A549 (cell line): Measurements from ENCODE around the gene REEP5. TPM values are rescaled to one million over a fixed set of nuclear protein-coding genes. Genes with fewer than 3 reads are reported as not detected.

Experiments used
- ATAC-seq, 2 experiments: fragments of 200-7000 bp in 1 of 2; fragments of >200 bp in 1 of 2; cut with Nextera tagmentation in 1 of 2; cut with Tn5 transposase in 1 of 2; 3 replicates each; pipeline versions ENCODE4 v1.8.0 to v1.9.1; 2018 to 2020; ENCODE audit warnings: mild to moderate bottlenecking in 1 of 2, moderate library complexity in 1 of 2
- CTCF ChIA-PET: fragments of 300-600 bp; sonication (Branson Sonifier 250); formaldehyde crosslinking; extraction: SDS; loops from one replicate; lab custom pipeline; 2021; ENCODE audit warnings: antibody characterized with exemption, inconsistent platforms; lab: Yijun Ruan, JAX
- POLR2A ChIA-PET: fragments of 350-600 bp; formaldehyde crosslinking; extraction: SDS; loops from one replicate; lab custom pipeline; 2021; ENCODE audit warnings: antibody characterized with exemption, inconsistent platforms; lab: Yijun Ruan, JAX
- DNase-seq, 2 experiments: peaks; one replicate each; pipeline versions ENCODE4 v3.0.0 to v3.0.0-alpha.2; 2011 to 2016; ENCODE audit warnings: low read depth in 1 of 2, low spot score in 1 of 2
- FAIRE-seq: peaks from 2 replicates; lab custom pipeline; 2011; peaks lifted over from hg19 to GRCh38; lab: Jason Lieb, UNC
- H3K27ac ChIP-seq, 2 experiments: fragments of >200 bp; sonication (Bioruptor Twin); formaldehyde crosslinking; 3 replicates each; pipeline ENCODE4 v1.5.1; 2016 to 2017
- H3K4me1 ChIP-seq: fragments of >200 bp; sonication (Bioruptor Twin); formaldehyde crosslinking; 3 replicates; pipeline ENCODE4 v1.6.1; 2016
- H3K4me2 ChIP-seq: fragments of >200 bp; sonication (Bioruptor Twin); formaldehyde crosslinking; 3 replicates; pipeline ENCODE4 v1.6.1; 2016
- H3K4me3 ChIP-seq: fragments of >200 bp; sonication (Bioruptor Twin); formaldehyde crosslinking; 3 replicates; pipeline ENCODE4 v1.5.1; 2016
- H3K9me3 ChIP-seq: fragments of >200 bp; sonication (Bioruptor Twin); formaldehyde crosslinking; 3 replicates; pipeline ENCODE4 v1.6.1; 2016
- BHLHE40 ChIP-seq: IDR thresholded peaks from 2 replicates; pipeline ENCODE4 v1.6.1; 2012; ENCODE audit warnings: low read depth, low read length, inconsistent platforms
- CEBPB ChIP-seq, 2 experiments: fragments of >200 bp in 1 of 2; sonication (Bioruptor Twin) in 1 of 2; formaldehyde crosslinking in 1 of 2; IDR thresholded peaks; 2 replicates each; pipeline ENCODE4 v1.6.1; 2012 to 2016
- CHD2 ChIP-seq: fragments of 150-350 bp; IDR thresholded peaks from 2 replicates; pipeline ENCODE4 v1.6.1; 2014; ENCODE audit warnings: low read length; ENCODE audit not compliant: partially characterized antibody
- EHF ChIP-seq: fragments of 250-450 bp; sonication (Bioruptor Pico); IDR thresholded peaks from 2 replicates; pipeline ENCODE4 v1.5.0; 2020; ENCODE audit warnings: mild to moderate bottlenecking
- FOSB ChIP-seq: fragments of 250-450 bp; sonication (Bioruptor Pico); IDR thresholded peaks from 2 replicates; pipeline ENCODE4 v1.5.0; 2020; ENCODE audit warnings: mild to moderate bottlenecking, moderate library complexity
- FOSL2 ChIP-seq, 2 experiments: fragments of 450-650 bp in 1 of 2; fragments of >200 bp in 1 of 2; sonication (Bioruptor Twin) in 1 of 2; formaldehyde crosslinking; IDR thresholded peaks; 2 replicates each; pipeline versions ENCODE4 v1.5.0 to v1.6.1; 2016 to 2020; ENCODE audit warnings: mild to moderate bottlenecking in 1 of 2, moderate library complexity in 1 of 2
- FOXS1 ChIP-seq: fragments of 250-450 bp; sonication (Bioruptor Pico); IDR thresholded peaks from 2 replicates; pipeline ENCODE4 v1.5.0; 2020; ENCODE audit warnings: mild to moderate bottlenecking, moderate library complexity
- GATA3 ChIP-seq: IDR thresholded peaks from 2 replicates; pipeline ENCODE4 v1.6.1; 2012; ENCODE audit warnings: borderline replicate concordance
- HDAC2 ChIP-seq: fragments of 200-600 bp; sonication (generic); IDR thresholded peaks from 2 replicates; pipeline ENCODE4 v1.6.1; 2016
- HEYL ChIP-seq: fragments of 250-450 bp; sonication (Bioruptor Pico); IDR thresholded peaks from 2 replicates; pipeline ENCODE4 v1.8.0; 2021; ENCODE audit warnings: mild to moderate bottlenecking, moderate library complexity
- HOXB5 ChIP-seq: fragments of 250-450 bp; sonication (Bioruptor Pico); IDR thresholded peaks from 2 replicates; pipeline ENCODE4 v1.5.0; 2020; ENCODE audit warnings: mild to moderate bottlenecking, moderate library complexity
- JUN ChIP-seq, 2 experiments: fragments of >200 bp; sonication (Bioruptor Twin); formaldehyde crosslinking; IDR thresholded peaks; 2 replicates in 1 of 2; 3 replicates in 1 of 2; pipeline ENCODE4 v1.6.1; 2016 to 2017
- JUNB ChIP-seq: fragments of >200 bp; sonication (Bioruptor Twin); formaldehyde crosslinking; IDR thresholded peaks from 2 replicates; pipeline ENCODE4 v1.6.1; 2016
- KDM5A ChIP-seq: fragments of 200-600 bp; sonication (generic); IDR thresholded peaks from 2 replicates; pipeline ENCODE4 v1.6.1; 2016; ENCODE audit warnings: antibody characterized with exemption, mild to moderate bottlenecking
- MAFK ChIP-seq: fragments of 450-650 bp; IDR thresholded peaks from 2 replicates; pipeline ENCODE4 v1.6.1; 2014; ENCODE audit not compliant: partially characterized antibody
- NPAS2 ChIP-seq: fragments of 250-450 bp; sonication (Bioruptor Pico); IDR thresholded peaks from 2 replicates; pipeline ENCODE4 v1.8.0; 2022; ENCODE audit warnings: mild to moderate bottlenecking, moderate library complexity, borderline replicate concordance
- NR3C1 ChIP-seq: fragments of >200 bp; sonication (Bioruptor Twin); formaldehyde crosslinking; IDR thresholded peaks from 3 replicates; pipeline ENCODE4 v1.6.1; 2017
- PHF8 ChIP-seq: fragments of 200-600 bp; sonication (generic); IDR thresholded peaks from 2 replicates; pipeline ENCODE4 v1.6.1; 2016; ENCODE audit warnings: low read depth, mild to moderate bottlenecking, antibody characterized with exemption, moderate library complexity, borderline replicate concordance
- POLR2A ChIP-seq: IDR thresholded peaks from 2 replicates; pipeline ENCODE4 v1.6.1; 2012; ENCODE audit warnings: mild to moderate bottlenecking, low read length
- RAD21 ChIP-seq, 2 experiments: fragments of >200 bp in 1 of 2; sonication (Bioruptor Twin) in 1 of 2; formaldehyde crosslinking in 1 of 2; IDR thresholded peaks in 1 of 2; conservative IDR thresholded peaks in 1 of 2; 2 replicates in 1 of 2; 3 replicates in 1 of 2; pipeline ENCODE4 v1.6.1; 2012 to 2018; ENCODE audit warnings: inconsistent platforms in 1 of 2
- RARB ChIP-seq: fragments of 250-450 bp; sonication (Bioruptor Pico); IDR thresholded peaks from 2 replicates; pipeline ENCODE4 v1.8.0; 2021; ENCODE audit warnings: mild to moderate bottlenecking, moderate library complexity
- RCOR1 ChIP-seq: fragments of 150-350 bp; IDR thresholded peaks from 2 replicates; pipeline ENCODE4 v1.6.1; 2014; ENCODE audit warnings: antibody characterized with exemption, low read length, low read depth
- RFX5 ChIP-seq: fragments of 450-650 bp; IDR thresholded peaks from 2 replicates; pipeline ENCODE4 v1.7.1; 2014; ENCODE audit warnings: antibody characterized with exemption, mild to moderate bottlenecking, moderate library complexity
- RNF2 ChIP-seq: fragments of 200-600 bp; sonication (generic); IDR thresholded peaks from 2 replicates; pipeline ENCODE4 v1.6.1; 2016; ENCODE audit warnings: low read depth, mild to moderate bottlenecking, antibody characterized with exemption, moderate library complexity, borderline replicate concordance
- SMC3 ChIP-seq: fragments of >200 bp; sonication (Bioruptor Twin); formaldehyde crosslinking; IDR thresholded peaks from 3 replicates; pipeline ENCODE4 v1.6.1; 2018; ENCODE audit warnings: inconsistent platforms
- TFCP2L1 ChIP-seq: fragments of 250-450 bp; sonication (Bioruptor Pico); IDR thresholded peaks from 2 replicates; pipeline ENCODE4 v1.5.0; 2021; ENCODE audit warnings: mild to moderate bottlenecking
- ZC3H11A ChIP-seq: fragments of 450-650 bp; IDR thresholded peaks from 2 replicates; pipeline ENCODE4 v1.6.1; 2014; ENCODE audit warnings: antibody characterized with exemption, mild to moderate bottlenecking
- ZNF302 ChIP-seq: fragments of 250-450 bp; sonication (Bioruptor Pico); IDR thresholded peaks from 2 replicates; pipeline ENCODE4 v1.9.0; 2021; ENCODE audit warnings: inconsistent platforms, mild to moderate bottlenecking, moderate library complexity
- whole genome bisulfite sequencing: methylation state at CpG from one replicate; pipeline ENCODE4 v1.1.6; 2017; ENCODE audit errors: missing lambda C conversion rate; 5-methylcytosine and 5-hydroxymethylcytosine counted together
- polyA minus RNA-seq: library from RNA; depleted of rRNA, polyadenylated mRNA; stranded (reverse); fragments of >200 nt; gene quantifications from 2 replicates; pipeline ENCODE4 v1.2.3, GENCODE V29; 2011; rRNA and poly(A)+ RNA removed
- polyA plus RNA-seq, 4 experiments: library from polyadenylated mRNA; depleted of rRNA in 3 of 4; stranded (reverse); fragments of >200 nt; fragmentation: RNase III in 1 of 4; extraction: RNeasy Plus Mini Kit Qiagen cat#74134 plus additional on column Dnase treatment in 1 of 4; gene quantifications; 2 replicates in 3 of 4; 3 replicates in 1 of 4; pipeline ENCODE4 v1.2.3, GENCODE V29; 2011 to 2017
- TF ChIP-seq, protein P1 (sequence below): fragments of 200-600 bp; sonication (generic); IDR thresholded peaks from 2 replicates; pipeline ENCODE4 v1.6.1; 2016; ENCODE audit warnings: antibody characterized with exemption, mild to moderate bottlenecking, moderate library complexity
- TF ChIP-seq, protein P2 (sequence below): fragments of 450-650 bp; IDR thresholded peaks from 2 replicates; pipeline ENCODE4 v1.6.1; 2014; ENCODE audit warnings: antibody characterized with exemption
- TF ChIP-seq, protein P3 (sequence below): fragments of >200 bp; sonication (Bioruptor Twin); formaldehyde crosslinking; IDR thresholded peaks from 2 replicates; pipeline ENCODE4 v1.6.1; 2016
- TF ChIP-seq, protein P4 (sequence below): fragments of >200 bp; sonication (Bioruptor Twin); formaldehyde crosslinking; IDR thresholded peaks from 3 replicates; pipeline ENCODE4 v1.5.1; 2016

The REEP5 gene
- polyA plus RNA-seq (2011; rRNA removed): 164 and 208 TPM in 2 replicates
- polyA plus RNA-seq (2012; cell fraction: cytosol; rRNA removed): 157 and 170 TPM in 2 replicates
- 36.4 and 53.7 TPM in 2 replicates for polyA plus RNA-seq (2012; cell fraction: nucleus; rRNA removed)
- 123 to 139 TPM (median 134 TPM) in 3 replicates for polyA plus RNA-seq (2017; fragmentation: RNase III; extraction: RNeasy Plus Mini Kit Qiagen cat#74134 plus additional on column Dnase treatment)
- 195 and 198 TPM in 2 replicates for polyA minus RNA-seq

GRCh38 chr5:112921833-112922817 lies at the start of gene REEP5:
Gene REEP5 (minus strand): TSS chr5:112922227. CDS start chr5:112922190, 37 bp downstream.
- Histone ChIP-seq H3K27ac (peak within 1 kb of the TSS; percentile 93 to 97), H3K4me2 (peak within 1 kb of the TSS; percentile 89), H3K4me1 (peaks cover 16% of the 10 kb centered on the region), H3K4me3 (peak within 1 kb of the TSS; percentile 95), H3K9me3 (no peaks in the 10 kb centered on the region)
- ATAC-seq: peak; percentile 89 to 91
- peak; percentile 74 to 81 for DNase-seq
- no peak for FAIRE-seq
- POLR2A ChIA-PET: interaction anchor here (0.5 to 2.7 kb wide), 5 partner anchors 36 to 61 kb away, joined by 3 to 18 read pairs (median 3); partner anchors contain the start of genes DCP2 and SRP19
- CTCF ChIA-PET: interaction anchor here (0.8 to 3.9 kb wide), 33 partner anchors 8 to 572 kb away, joined by 3 to 25 read pairs (median 4); partner anchors contain the start of gene SRP19
- 4% methylated on average over 21 of the region's 80 CpGs for WGBS
- TF ChIP-seq ZC3H11A (no peak), SMC3 (peak; percentile 86), HEYL (CRISPR knock-in tag) (no peak), RCOR1 (no peak), FOXS1 (CRISPR knock-in tag) (no peak), TFCP2L1 (CRISPR knock-in tag) (no peak), POLR2A (peak; percentile 91), RNF2 (no peak), HDAC2 (no peak), FOSL2 (IDR thresholded peaks at IDR 0.05) (no peak), FOSL2 (CRISPR knock-in tag; IDR thresholded peaks at IDR 0.05) (peak; percentile 32; the same call in 1 of the 2 replicates), RAD21 (conservative IDR thresholded peaks at IDR 0.05 in 1 of 2, IDR thresholded peaks at IDR 0.05 in 1 of 2) (peak; percentile 55 to 81; a peak in 4 of 5 replicates), JUNB (no peak), EHF (CRISPR knock-in tag) (no peak), GATA3 (no peak), MAFK (no peak), NR3C1 (no peak), KDM5A (no peak), CEBPB (IDR thresholded peaks at IDR 0.05) (no peak), JUN (IDR thresholded peaks at IDR 0.05) (peak; percentile 59 to 60; a peak in 3 of 5 replicates), HOXB5 (CRISPR knock-in tag) (0 out of 2 replicates have a peak, but pooled peaks have one; percentile 50), NPAS2 (no peak), RFX5 (no peak), PHF8 (peak; percentile 69; the same call in 1 of the 2 replicates), CHD2 (peak; percentile 11), FOSB (CRISPR knock-in tag) (no peak), RARB (CRISPR knock-in tag) (no peak), ZNF302 (no peak), BHLHE40 (no peak)
- TF ChIP-seq, protein P1, sequence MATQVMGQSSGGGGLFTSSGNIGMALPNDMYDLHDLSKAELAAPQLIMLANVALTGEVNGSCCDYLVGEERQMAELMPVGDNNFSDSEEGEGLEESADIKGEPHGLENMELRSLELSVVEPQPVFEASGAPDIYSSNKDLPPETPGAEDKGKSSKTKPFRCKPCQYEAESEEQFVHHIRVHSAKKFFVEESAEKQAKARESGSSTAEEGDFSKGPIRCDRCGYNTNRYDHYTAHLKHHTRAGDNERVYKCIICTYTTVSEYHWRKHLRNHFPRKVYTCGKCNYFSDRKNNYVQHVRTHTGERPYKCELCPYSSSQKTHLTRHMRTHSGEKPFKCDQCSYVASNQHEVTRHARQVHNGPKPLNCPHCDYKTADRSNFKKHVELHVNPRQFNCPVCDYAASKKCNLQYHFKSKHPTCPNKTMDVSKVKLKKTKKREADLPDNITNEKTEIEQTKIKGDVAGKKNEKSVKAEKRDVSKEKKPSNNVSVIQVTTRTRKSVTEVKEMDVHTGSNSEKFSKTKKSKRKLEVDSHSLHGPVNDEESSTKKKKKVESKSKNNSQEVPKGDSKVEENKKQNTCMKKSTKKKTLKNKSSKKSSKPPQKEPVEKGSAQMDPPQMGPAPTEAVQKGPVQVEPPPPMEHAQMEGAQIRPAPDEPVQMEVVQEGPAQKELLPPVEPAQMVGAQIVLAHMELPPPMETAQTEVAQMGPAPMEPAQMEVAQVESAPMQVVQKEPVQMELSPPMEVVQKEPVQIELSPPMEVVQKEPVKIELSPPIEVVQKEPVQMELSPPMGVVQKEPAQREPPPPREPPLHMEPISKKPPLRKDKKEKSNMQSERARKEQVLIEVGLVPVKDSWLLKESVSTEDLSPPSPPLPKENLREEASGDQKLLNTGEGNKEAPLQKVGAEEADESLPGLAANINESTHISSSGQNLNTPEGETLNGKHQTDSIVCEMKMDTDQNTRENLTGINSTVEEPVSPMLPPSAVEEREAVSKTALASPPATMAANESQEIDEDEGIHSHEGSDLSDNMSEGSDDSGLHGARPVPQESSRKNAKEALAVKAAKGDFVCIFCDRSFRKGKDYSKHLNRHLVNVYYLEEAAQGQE: no peak
- TF ChIP-seq, protein P2, sequence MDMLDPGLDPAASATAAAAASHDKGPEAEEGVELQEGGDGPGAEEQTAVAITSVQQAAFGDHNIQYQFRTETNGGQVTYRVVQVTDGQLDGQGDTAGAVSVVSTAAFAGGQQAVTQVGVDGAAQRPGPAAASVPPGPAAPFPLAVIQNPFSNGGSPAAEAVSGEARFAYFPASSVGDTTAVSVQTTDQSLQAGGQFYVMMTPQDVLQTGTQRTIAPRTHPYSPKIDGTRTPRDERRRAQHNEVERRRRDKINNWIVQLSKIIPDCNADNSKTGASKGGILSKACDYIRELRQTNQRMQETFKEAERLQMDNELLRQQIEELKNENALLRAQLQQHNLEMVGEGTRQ: no peak
- TF ChIP-seq, protein P3, sequence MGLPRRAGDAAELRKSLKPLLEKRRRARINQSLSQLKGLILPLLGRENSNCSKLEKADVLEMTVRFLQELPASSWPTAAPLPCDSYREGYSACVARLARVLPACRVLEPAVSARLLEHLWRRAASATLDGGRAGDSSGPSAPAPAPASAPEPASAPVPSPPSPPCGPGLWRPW: no peak
- TF ChIP-seq, protein P4, sequence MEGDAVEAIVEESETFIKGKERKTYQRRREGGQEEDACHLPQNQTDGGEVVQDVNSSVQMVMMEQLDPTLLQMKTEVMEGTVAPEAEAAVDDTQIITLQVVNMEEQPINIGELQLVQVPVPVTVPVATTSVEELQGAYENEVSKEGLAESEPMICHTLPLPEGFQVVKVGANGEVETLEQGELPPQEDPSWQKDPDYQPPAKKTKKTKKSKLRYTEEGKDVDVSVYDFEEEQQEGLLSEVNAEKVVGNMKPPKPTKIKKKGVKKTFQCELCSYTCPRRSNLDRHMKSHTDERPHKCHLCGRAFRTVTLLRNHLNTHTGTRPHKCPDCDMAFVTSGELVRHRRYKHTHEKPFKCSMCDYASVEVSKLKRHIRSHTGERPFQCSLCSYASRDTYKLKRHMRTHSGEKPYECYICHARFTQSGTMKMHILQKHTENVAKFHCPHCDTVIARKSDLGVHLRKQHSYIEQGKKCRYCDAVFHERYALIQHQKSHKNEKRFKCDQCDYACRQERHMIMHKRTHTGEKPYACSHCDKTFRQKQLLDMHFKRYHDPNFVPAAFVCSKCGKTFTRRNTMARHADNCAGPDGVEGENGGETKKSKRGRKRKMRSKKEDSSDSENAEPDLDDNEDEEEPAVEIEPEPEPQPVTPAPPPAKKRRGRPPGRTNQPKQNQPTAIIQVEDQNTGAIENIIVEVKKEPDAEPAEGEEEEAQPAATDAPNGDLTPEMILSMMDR: peak; percentile 90
